ENCODE data around the gene GMDS.

The GMDS gene

DNA sequence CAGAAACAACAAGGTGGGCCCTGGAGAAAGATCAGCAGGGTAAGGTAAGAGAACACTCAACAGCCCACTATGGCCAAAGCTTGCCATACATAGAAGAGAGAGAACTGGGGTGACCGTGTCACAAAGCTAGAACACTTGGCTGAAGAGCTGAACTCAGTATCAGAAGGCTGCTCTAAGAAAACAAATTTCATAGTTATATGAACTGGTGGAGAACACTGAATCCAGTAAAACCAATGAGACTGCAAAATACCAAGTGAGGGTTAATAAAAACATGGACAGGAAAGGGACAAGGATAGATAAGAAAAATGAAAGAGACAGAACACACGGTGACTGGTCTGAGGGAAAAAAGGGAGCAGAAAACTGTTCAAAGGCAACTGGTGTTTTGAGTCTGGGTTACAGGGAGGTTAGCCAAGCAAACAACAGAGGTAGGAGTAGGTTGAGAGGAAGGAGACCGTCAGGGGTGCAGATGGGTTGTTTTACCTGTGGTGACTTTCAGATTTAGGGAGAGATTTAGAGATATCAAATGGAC, 56.5 kb downstream of the GMDS start:
- Histone ChIP-seq H3K36me3 (ENCODE audit: control insufficient read depth, insufficient read depth, low read length) (no peaks in the 10 kb centered on the region; the same call in 1 of the 2 replicates), H3K4me3 (replicated peaks; ENCODE audit: low read depth, low read length) (no peak overlapping the region), H3K27me3 (replicated peaks; ENCODE audit: control insufficient read depth, insufficient read depth, low read length) (no peaks in the 10 kb centered on the region)
- TF ChIP-seq, protein P1, sequence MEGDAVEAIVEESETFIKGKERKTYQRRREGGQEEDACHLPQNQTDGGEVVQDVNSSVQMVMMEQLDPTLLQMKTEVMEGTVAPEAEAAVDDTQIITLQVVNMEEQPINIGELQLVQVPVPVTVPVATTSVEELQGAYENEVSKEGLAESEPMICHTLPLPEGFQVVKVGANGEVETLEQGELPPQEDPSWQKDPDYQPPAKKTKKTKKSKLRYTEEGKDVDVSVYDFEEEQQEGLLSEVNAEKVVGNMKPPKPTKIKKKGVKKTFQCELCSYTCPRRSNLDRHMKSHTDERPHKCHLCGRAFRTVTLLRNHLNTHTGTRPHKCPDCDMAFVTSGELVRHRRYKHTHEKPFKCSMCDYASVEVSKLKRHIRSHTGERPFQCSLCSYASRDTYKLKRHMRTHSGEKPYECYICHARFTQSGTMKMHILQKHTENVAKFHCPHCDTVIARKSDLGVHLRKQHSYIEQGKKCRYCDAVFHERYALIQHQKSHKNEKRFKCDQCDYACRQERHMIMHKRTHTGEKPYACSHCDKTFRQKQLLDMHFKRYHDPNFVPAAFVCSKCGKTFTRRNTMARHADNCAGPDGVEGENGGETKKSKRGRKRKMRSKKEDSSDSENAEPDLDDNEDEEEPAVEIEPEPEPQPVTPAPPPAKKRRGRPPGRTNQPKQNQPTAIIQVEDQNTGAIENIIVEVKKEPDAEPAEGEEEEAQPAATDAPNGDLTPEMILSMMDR (IDR thresholded peaks at IDR 0.05; ENCODE audit: insufficient read depth, low read length, poor library complexity, severe bottlenecking): no peak
- no peak for DNase-seq (ENCODE audit: extremely low read depth, insufficient read length)

DNA sequence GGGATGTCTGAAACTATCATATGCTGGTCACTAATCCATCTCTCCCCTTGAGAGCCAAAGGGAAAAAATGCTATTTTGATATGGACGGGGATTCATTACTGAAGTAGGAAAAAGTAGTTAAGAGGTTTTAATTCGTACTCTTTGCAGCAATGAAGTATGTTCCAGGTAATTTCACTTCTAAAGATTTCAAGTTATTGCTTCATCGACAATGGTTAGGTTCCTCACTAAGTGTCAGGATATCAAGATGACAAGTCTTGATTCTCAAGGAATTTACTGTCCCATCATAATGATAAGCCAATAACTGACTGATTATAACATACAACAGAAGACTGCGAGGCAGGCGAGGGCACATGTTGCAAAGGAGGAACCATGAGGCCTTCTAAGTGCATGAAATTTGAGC, 57.0 kb downstream of the GMDS start:
- no peaks in the 10 kb centered on the region for H3K27me3 ChIP-seq (replicated peaks; ENCODE audit: control insufficient read depth, insufficient read depth, low read length)
- DNase-seq (ENCODE audit: extremely low read depth, insufficient read length): no peak
- no peak overlapping the region for H3K4me3 ChIP-seq (replicated peaks; ENCODE audit: low read depth, low read length)
- TF ChIP-seq, protein P1 (IDR thresholded peaks at IDR 0.05; ENCODE audit: insufficient read depth, low read length, poor library complexity, severe bottlenecking): no peak
- no peaks in the 10 kb centered on the region; the same call in 1 of the 2 replicates for H3K36me3 ChIP-seq (ENCODE audit: control insufficient read depth, insufficient read depth, low read length)

DNA sequence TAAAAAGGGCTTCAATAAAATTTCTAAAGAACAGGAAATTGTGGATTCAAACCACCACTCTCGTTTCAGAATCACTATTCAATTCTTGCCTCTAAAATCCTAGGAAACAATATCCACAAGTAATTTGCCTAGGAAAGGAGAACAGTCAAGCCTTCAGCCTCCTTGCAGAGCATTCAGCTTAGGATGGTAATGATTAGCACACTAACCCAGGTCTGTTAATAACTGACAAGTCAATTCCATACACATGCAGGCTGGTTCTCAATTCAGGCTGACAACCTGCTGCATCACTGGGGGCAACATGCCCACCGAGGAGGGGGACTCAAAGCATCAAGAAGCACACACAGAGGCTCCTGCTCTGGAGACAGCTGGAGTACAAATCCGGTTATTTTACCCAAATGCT, 57.6 kb downstream of the GMDS start:
- Histone ChIP-seq H3K36me3 (ENCODE audit: control insufficient read depth, insufficient read depth, low read length) (no peaks in the 10 kb centered on the region; the same call in 1 of the 2 replicates), H3K4me3 (replicated peaks; ENCODE audit: low read depth, low read length) (no peak overlapping the region), H3K27me3 (replicated peaks; ENCODE audit: control insufficient read depth, insufficient read depth, low read length) (no peaks in the 10 kb centered on the region)
- TF ChIP-seq, protein P1 (IDR thresholded peaks at IDR 0.05; ENCODE audit: insufficient read depth, low read length, poor library complexity, severe bottlenecking): no peak
- no peak for DNase-seq (ENCODE audit: extremely low read depth, insufficient read length)

DNA sequence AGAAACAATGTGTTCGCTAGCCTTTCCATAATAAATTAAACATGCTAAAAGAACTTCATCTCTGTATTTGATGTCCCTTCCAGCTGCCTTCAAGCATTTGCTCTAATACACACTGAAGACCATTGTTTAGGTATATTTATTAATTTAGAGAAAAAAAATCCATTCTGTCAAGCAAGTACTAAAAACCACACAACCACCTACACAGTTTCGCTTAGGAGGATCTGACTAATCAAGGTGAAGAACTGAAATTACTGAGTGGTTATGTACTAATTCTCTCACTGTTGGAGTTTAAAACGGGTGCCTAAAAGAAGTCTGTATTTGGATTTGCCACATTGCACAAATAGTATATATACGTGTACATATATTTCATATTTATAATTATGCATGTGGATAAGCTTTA, 58.9 kb downstream of the GMDS start:
- peak; percentile 43 for DNase-seq (ENCODE audit: extremely low read depth, insufficient read length)
- no peaks in the 10 kb centered on the region for H3K27me3 ChIP-seq (replicated peaks; ENCODE audit: control insufficient read depth, insufficient read depth, low read length)
- H3K36me3 ChIP-seq (ENCODE audit: control insufficient read depth, insufficient read depth, low read length): no peaks in the 10 kb centered on the region
- TF ChIP-seq, protein P1 (IDR thresholded peaks at IDR 0.05; ENCODE audit: insufficient read depth, low read length, poor library complexity, severe bottlenecking): no peak
- no peak overlapping the region for H3K4me3 ChIP-seq (replicated peaks; ENCODE audit: low read depth, low read length)

DNA sequence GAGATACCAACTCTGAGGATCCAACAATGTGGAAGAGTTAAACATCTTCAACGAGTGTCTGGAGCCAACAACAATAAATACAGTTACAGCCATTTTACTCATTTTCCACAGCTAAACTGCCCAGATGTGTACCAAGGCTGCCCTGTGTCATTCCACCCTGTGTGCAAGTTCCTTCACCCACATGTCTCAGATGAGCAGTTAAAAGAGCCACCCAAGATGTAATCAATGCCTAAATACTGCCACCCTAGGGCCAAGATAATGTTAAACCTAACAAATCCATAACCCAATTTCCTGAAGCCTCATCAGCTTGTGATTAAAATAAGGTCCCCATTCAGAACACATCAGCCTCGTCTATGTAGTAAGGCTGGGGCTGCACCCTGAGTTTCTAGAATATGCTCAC, 59.9 kb downstream of the GMDS start:
- H3K4me3 ChIP-seq (replicated peaks; ENCODE audit: low read depth, low read length): no peak overlapping the region
- no peak for DNase-seq (ENCODE audit: extremely low read depth, insufficient read length)
- TF ChIP-seq, protein P1 (IDR thresholded peaks at IDR 0.05; ENCODE audit: insufficient read depth, low read length, poor library complexity, severe bottlenecking): no peak
- no peaks in the 10 kb centered on the region for H3K27me3 ChIP-seq (replicated peaks; ENCODE audit: control insufficient read depth, insufficient read depth, low read length)
- no peaks in the 10 kb centered on the region for H3K36me3 ChIP-seq (ENCODE audit: control insufficient read depth, insufficient read depth, low read length)
